GM19372 (cell line): ENCODE measurements around the gene UGT2B7.
"Not testable (repeated sequence)": the region's sequence is repeated elsewhere in the genome, so short reads cannot be mapped to it uniquely, and the experiment has no call there.

ENCODE experiments used
- ATAC-seq: cut with Tn5 transposase; IDR thresholded peaks from one replicate; pipeline ENCODE4 v1.9.1; 2021; ENCODE audit warnings: mild to moderate bottlenecking, low read depth, moderate library complexity; ENCODE audit not compliant: unreplicated experiment

Gene UGT2B7

GRCh38 chr4:69096111-69096656 is at the start of gene UGT2B7:
UGT2B7 (plus strand) TSS chr4:69096474; CDS start chr4:69096521, 47 bp downstream.
- ATAC-seq: no peak

DNA sequence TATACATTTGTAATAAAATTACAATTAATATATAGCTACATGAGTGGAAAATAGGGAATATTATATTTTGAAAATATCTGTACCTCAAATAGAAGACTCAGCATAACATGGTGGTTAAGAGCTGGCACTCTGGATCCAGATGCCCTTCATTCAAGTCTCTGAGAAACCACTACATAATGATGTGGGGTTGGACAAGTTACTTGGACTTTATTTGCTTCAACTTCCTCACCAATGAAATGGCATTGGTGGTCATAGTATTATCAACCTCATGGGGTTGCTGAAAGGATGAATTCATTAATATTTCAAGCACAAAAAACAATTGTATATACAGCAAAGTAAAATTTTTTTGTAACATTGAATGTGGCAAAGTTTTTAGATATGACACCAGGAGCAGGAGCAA is 46.4 kb upstream of the UGT2B7 start:
- no peak for ATAC-seq

- not testable (repeated sequence) for ATAC-seq
These were observed 45.3 kb upstream of the UGT2B7 start for GRCh38 chr4:69050853-69051575.

- no peak for ATAC-seq
These were observed 44.7 kb upstream of the UGT2B7 start for GRCh38 chr4:69051576-69051943.

GRCh38 chr4:69053309-69053885 is 42.9 kb upstream of the UGT2B7 start:
- ATAC-seq: not testable (repeated sequence)

GRCh38 chr4:69054033-69054432 is 42.2 kb upstream of the UGT2B7 start:
- not testable (repeated sequence) for ATAC-seq

GRCh38 chr4:69054578-69055200 is 41.6 kb upstream of the UGT2B7 start:
- ATAC-seq: no peak

GRCh38 chr4:69056150-69056549 is 40.1 kb upstream of the UGT2B7 start:
- ATAC-seq: no peak

DNA sequence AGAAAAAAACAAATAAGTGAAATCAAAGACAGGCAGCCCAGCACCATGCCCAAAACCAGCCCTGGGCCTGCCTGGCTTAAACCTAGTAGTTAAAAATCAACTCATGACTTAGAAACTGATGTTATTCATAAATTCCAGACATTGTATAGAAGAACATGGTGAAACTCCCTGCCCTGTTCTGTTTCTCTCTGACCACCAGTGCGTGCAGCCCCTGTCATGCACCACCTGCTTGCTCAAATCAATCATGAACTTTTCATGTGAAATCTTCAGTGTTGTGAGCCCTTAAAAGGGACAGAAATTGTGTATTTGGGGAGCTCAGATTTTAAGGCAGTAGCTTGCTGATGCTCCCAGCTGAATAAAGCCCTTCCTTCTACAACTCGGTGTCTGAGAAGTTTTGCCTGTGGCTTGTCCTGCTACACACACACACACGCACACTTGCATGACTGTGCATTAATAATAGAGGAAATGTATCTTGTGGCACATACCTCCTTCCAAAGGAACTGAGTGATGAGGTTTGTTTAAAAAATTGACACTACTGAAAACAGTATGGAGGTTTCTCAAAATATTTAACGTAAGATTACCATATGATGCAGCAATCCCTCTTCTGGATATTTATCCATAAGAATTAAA is 39.2 kb upstream of the UGT2B7 start:
- no peak for ATAC-seq

DNA sequence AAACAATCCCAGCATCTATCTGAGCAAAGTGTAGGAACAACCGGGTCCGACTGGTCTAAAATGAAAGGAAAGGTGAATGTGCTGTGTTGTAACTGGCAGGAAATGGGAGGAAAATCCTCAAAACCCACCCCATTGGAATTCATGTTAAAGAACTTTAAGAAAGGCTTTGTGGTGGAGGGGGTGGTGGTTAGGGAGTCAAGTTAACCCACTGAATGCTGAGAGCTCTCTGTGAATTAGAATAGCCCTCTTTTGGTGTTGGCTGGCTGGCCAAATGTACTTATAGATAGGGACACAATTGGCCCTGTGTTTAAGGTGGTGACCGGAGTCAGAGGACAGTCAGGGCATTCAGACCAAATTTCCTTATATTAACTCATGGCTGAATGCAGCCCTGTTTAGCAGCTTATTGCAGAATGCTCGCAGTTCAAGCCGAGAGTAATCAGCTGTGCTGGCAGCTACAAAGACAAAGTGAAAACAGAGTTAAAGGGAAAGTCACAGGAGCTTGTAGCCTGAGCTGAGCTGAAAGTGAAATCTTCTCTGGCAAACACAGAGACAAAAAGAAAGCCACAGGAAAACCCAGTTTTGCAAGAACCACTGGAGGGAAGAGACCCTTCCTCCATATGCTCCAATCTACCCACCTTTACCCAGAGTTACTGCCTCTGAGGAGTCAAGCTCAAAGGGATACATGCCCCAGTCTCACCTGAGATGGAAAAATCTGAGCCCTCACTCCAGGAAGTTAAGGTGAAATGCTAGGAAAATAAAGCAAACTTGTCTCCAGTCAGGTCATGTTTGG is 38.5 kb upstream of the UGT2B7 start:
- ATAC-seq: peak; percentile 55

DNA sequence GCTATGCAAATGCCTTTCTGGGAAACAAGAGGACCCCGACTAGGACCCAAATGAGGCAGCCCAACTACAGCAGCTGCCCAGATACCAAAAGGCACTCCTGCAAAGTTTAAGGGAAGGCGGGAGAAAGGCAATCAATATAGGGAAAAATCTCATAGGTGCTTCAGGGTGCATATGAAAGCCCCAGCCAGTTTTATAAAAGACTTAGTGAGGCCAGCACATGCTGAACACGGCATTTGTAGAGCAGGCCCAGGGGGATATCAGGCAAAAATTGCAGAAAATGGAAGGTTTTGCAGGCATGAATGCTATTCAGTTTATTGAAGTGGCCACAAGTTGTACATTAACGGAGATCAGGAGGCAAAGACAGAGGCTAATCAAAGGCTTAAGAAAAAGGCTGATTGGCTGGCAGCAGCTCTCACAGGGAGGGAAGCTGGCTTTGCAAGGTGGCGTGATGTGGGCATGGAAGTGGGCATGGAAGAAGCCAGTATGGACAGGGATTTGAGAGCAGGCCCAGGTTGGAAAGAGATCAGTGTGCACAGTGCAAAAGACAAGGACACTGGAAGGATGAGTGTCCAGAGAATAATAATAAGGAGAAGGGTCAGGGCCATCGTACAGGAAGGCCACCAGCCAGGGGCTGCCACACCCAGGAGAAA is 37.7 kb upstream of the UGT2B7 start:
- no peak for ATAC-seq

DNA sequence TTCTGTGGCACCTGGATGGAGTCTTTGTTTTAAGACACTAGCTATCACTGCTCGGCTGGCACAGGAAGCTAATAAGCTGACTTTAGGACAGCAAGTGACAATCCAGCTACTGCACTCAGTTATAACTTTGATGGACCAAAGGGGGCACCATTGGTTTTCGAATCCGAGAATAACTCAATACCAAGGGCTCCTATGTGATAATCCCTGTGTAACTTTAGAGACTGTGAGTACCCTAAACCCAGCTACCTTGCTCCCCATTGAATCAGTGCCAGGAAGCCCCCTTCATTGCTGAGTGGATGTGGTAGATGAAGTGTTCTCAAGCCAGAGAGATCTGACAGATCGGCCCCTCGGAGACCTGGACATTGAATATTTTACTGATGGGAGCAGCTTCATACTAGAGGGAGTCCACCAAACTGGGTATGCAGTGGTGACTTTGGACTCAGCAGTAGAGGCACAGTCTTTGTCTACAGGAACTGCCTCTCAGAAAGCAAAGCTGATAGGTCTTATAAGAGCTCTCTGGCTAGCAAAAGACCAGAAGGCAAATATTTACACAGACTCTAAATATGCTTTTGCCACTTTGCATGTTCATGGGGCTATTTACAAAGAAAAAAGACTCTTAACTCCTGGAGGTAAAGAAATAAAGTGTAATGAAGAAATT is 35.5 kb upstream of the UGT2B7 start:
- no peak for ATAC-seq

- ATAC-seq: no peak
These were observed 31.9 kb upstream of the UGT2B7 start for GRCh38 chr4:69064391-69064790.

- ATAC-seq: no peak
These were observed 29.3 kb upstream of the UGT2B7 start for GRCh38 chr4:69066945-69067344.

DNA sequence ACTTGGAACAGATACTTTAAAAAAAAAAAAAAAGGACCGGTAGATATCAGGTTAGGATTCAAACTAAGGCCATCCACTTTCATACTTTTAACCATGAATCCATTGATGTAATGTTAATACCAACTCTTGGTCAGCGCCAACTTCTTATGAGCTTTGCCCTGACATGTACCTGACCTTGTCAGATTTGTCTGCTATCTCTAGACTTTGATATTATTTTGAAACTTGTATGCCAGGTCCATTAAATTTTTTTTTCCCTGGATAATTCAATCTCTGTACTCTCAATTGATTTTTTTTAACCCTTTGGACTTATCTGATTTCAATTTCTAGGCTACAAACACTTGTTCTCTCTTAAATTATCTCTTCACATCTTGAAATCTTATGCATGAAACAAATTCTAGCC is 27.2 kb upstream of the UGT2B7 start:
- ATAC-seq: no peak

- ATAC-seq: no peak
These were observed 25.7 kb upstream of the UGT2B7 start for GRCh38 chr4:69070590-69070989.

DNA sequence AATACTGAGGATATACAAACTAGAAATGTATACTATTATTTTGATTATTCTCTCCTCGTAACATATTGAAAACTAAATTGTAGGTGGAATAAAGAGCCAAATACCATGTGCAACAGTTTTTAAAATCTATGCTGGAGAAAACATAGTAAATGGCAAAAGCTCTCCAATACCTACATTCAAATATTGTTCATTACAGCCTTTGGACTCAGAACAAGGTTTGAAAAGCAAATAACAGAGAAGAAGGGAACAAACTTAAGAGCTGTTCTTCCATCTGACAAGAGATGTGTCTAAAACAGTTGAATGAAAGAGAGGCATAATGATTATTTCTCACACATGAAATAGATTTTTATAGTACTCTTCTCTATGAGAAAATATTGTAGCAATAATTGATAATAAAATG is 25.0 kb upstream of the UGT2B7 start:
- ATAC-seq: no peak

- no peak for ATAC-seq
These were observed 22.9 kb upstream of the UGT2B7 start for GRCh38 chr4:69073375-69073774.

- ATAC-seq: no peak
These were observed 21.0 kb upstream of the UGT2B7 start for GRCh38 chr4:69075061-69075792.
